Testis (tissue), 3 donors: Measurements from ENCODE around the gene HOXC4. TPM values are rescaled to one million over a fixed set of nuclear protein-coding genes. Genes with fewer than 3 reads are reported as not detected.

Source experiments
- DNase-seq: peaks from one replicate; pipeline ENCODE4 v3.0.0-alpha.2; 2019
- H3K27ac ChIP-seq, 2 donors: fragments of 200-600 bp; sonication (generic); one replicate each; pipeline ENCODE4 v1.5.1; 2019
- H3K27me3 ChIP-seq: fragments of 200-600 bp; sonication (generic); one replicate; pipeline ENCODE4 v1.5.1; 2019
- H3K36me3 ChIP-seq: fragments of 200-600 bp; sonication (generic); one replicate; pipeline ENCODE4 v1.5.1; 2017; ENCODE audit warnings: low read depth; ENCODE audit errors: missing control alignments
- H3K4me1 ChIP-seq: fragments of 200-600 bp; sonication (generic); one replicate; pipeline ENCODE4 v1.5.1; 2019
- H3K4me3 ChIP-seq, 2 donors: fragments of 200-600 bp; sonication (generic); one replicate each; pipeline ENCODE4 v1.5.1; 2017 to 2019
- H3K9me3 ChIP-seq: fragments of 200-600 bp; sonication (generic); one replicate; pipeline ENCODE4 v1.5.1; 2017
- CTCF ChIP-seq, 3 experiments: fragments of 450-650 bp in 2 of 3; fragments of 200-600 bp in 1 of 3; sonication (generic) in 1 of 3; IDR thresholded peaks; one replicate each; pipeline ENCODE4 v1.5.1; 2016 to 2019; ENCODE audit warnings: antibody characterized with exemption in 3 of 3, mild to moderate bottlenecking in 2 of 3, moderate library complexity in 1 of 3
- POLR2A ChIP-seq: fragments of 450-650 bp; IDR thresholded peaks from one replicate; pipeline ENCODE4 v1.6.1; 2017; ENCODE audit warnings: antibody characterized with exemption, mild to moderate bottlenecking, moderate library complexity
- WGBS, 2 donors: methylation state at CpG; one replicate each; pipeline ENCODE4 v1.1.5; 2018; 5-methylcytosine and 5-hydroxymethylcytosine counted together
- intact Hi-C: fragments of 100-400 bp; cut with DNase I; formaldehyde crosslinking; loops from one replicate; pipeline ENCODE4 v1.15.1; 2023; ENCODE audit warnings: low total_unique reads
- polyA plus RNA-seq: library from polyadenylated mRNA; stranded (reverse); fragments of 350-450 nt; fragmentation: Illumina TruSeq; extraction: RNeasy Lipid Tissue Mini Kit (QIAGEN cat#74804); gene quantifications from one replicate; pipeline ENCODE4 v1.2.3, GENCODE V29; 2014; ENCODE audit warnings: low read depth, low replicate concordance; ENCODE audit not compliant: insufficient read depth
- total RNA-seq, 2 donors: library from RNA; depleted of rRNA; stranded (reverse); fragments of >200 nt; gene quantifications; one replicate each; pipeline ENCODE4 v1.2.3, GENCODE V29; 2016

The HOXC4 gene
- total and polyA plus RNA-seq, 3 donors from 2014 or later = 3.0 to 4.3 (median 3.1) TPM

GRCh38 chr12:54036620-54037359 is 16.8 kb upstream of the HOXC4 start:
- H3K9me3 ChIP-seq = no peaks in the 10 kb centered on the region
- H3K36me3 ChIP-seq = no peaks in the 10 kb centered on the region
- TF ChIP-seq CTCF (IDR thresholded peaks at IDR 0.05) (no peak), POLR2A (no peak)
- no peak for DNase-seq
- intact Hi-C loops = no loop called here
- H3K27me3 ChIP-seq = no peaks in the 10 kb centered on the region
- 85 to 93% methylated on average over 12 to 14 of the region's 14 CpGs for WGBS, 2 donors
- H3K4me3 ChIP-seq = no peak overlapping the region
- peaks cover 11% of the 10 kb centered on the region for H3K4me1 ChIP-seq
- H3K27ac ChIP-seq = no peak overlapping the region

GRCh38 chr12:54037360-54038283 is 16.0 kb upstream of the HOXC4 start:
- no peak for DNase-seq
- Histone ChIP-seq H3K36me3 (no peaks in the 10 kb centered on the region), H3K9me3 (no peaks in the 10 kb centered on the region), H3K4me1 (peaks cover 4% of the 10 kb centered on the region), H3K27ac (no peak overlapping the region), H3K27me3 (no peaks in the 10 kb centered on the region), H3K4me3 (no peak overlapping the region)
- intact Hi-C loops = no loop called here
- 72 to 79% methylated on average over 14 of the region's 14 CpGs for WGBS, 2 donors
- TF ChIP-seq POLR2A (no peak), CTCF (IDR thresholded peaks at IDR 0.05) (no peak)

- WGBS, 2 donors = 63 to 78% methylated on average over 5 of the region's 5 CpGs
- Histone ChIP-seq H3K4me3 (no peak overlapping the region), H3K27ac (no peak overlapping the region), H3K27me3 (no peaks in the 10 kb centered on the region), H3K4me1 (peaks cover 4% of the 10 kb centered on the region), H3K36me3 (no peaks in the 10 kb centered on the region), H3K9me3 (no peaks in the 10 kb centered on the region)
- TF ChIP-seq POLR2A (no peak), CTCF (IDR thresholded peaks at IDR 0.05) (no peak)
- intact Hi-C loops = no loop called here
- DNase-seq = no peak
These were observed 15.3 kb upstream of the HOXC4 start for GRCh38 chr12:54038284-54038870.

GRCh38 chr12:54038871-54039414 is 14.7 kb upstream of the HOXC4 start:
- no peak for DNase-seq
- Histone ChIP-seq H3K36me3 (no peaks in the 10 kb centered on the region), H3K27me3 (no peaks in the 10 kb centered on the region), H3K4me3 (no peak overlapping the region), H3K4me1 (peaks cover 4% of the 10 kb centered on the region), H3K9me3 (no peaks in the 10 kb centered on the region), H3K27ac (no peak overlapping the region)
- TF ChIP-seq POLR2A = no peak
- no peak for TF ChIP-seq CTCF (IDR thresholded peaks at IDR 0.05)
- whole genome bisulfite sequencing, 2 donors = 51 to 58% methylated on average over 9 of the region's 9 CpGs
- intact Hi-C loops = no loop called here
